Neural crest cell (in vitro differentiated cells): ENCODE data around the gene RFX2. TPM values are rescaled to one million over a fixed set of nuclear protein-coding genes. Genes with fewer than 3 reads are reported as not detected.

Source experiments
- DNase-seq: peaks from one replicate; pipeline ENCODE4 v3.0.0; 2021; ENCODE audit warnings: low read depth, mixed read lengths, low spot score
- H3K27ac Mint-ChIP-seq: one replicate; pipeline ENCODE4 v1.8.0; 2021; ENCODE audit warnings: mild to moderate bottlenecking, mixed read lengths; ENCODE audit not compliant: unreplicated experiment
- H3K27me3 Mint-ChIP-seq: 2 replicates; pipeline ENCODE4 v1.8.0; 2021; ENCODE audit warnings: low read depth, mild to moderate bottlenecking, mixed read lengths
- H3K36me3 Mint-ChIP-seq: 2 replicates; pipeline ENCODE4 v1.8.0; 2021; ENCODE audit warnings: low read depth, mild to moderate bottlenecking, mixed read lengths
- H3K4me1 Mint-ChIP-seq: 2 replicates; pipeline ENCODE4 v1.8.0; 2021; ENCODE audit warnings: mixed read lengths
- H3K4me3 Mint-ChIP-seq: one replicate; pipeline ENCODE4 v1.8.0; 2021; ENCODE audit warnings: mild to moderate bottlenecking, mixed read lengths
- H3K9me3 Mint-ChIP-seq: 2 replicates; pipeline ENCODE4 v1.8.0; 2021; ENCODE audit warnings: mixed read lengths
- CTCF ChIP-seq: fragments of 200-600 bp; sonication (generic); conservative IDR thresholded peaks from 2 replicates; pipeline ENCODE4 v1.5.0; 2021; ENCODE audit warnings: antibody characterized with exemption, mild to moderate bottlenecking
- total RNA-seq: library from RNA; stranded (reverse); gene quantifications from 2 replicates; pipeline ENCODE4 v1.2.1, GENCODE V29; 2021

Gene RFX2
- total RNA-seq, 1 donor from 2014 or later = 17.2 TPM

GRCh38 chr19:6034512-6034911 is 75.8 kb downstream of the RFX2 start:
- no peak overlapping the region for H3K27ac Mint-ChIP-seq
- peaks cover 27% of the 10 kb centered on the region for H3K36me3 Mint-ChIP-seq
- no peak for TF ChIP-seq CTCF
- H3K4me1 Mint-ChIP-seq = peaks cover 4% of the 10 kb centered on the region
- DNase-seq = no peak
- H3K27me3 Mint-ChIP-seq = no peaks in the 10 kb centered on the region
- peaks cover 2% of the 10 kb centered on the region for H3K9me3 Mint-ChIP-seq
- H3K4me3 Mint-ChIP-seq = no peak overlapping the region

- Mint-ChIP-seq H3K27me3 (no peaks in the 10 kb centered on the region), H3K4me1 (peaks cover 4% of the 10 kb centered on the region), H3K4me3 (no peak overlapping the region), H3K9me3 (peaks cover 2% of the 10 kb centered on the region), H3K27ac (no peak overlapping the region), H3K36me3 (peaks cover 25% of the 10 kb centered on the region)
- TF ChIP-seq CTCF = no peak
- DNase-seq = no peak
These were observed 76.5 kb downstream of the RFX2 start for GRCh38 chr19:6033744-6034264.

DNA sequence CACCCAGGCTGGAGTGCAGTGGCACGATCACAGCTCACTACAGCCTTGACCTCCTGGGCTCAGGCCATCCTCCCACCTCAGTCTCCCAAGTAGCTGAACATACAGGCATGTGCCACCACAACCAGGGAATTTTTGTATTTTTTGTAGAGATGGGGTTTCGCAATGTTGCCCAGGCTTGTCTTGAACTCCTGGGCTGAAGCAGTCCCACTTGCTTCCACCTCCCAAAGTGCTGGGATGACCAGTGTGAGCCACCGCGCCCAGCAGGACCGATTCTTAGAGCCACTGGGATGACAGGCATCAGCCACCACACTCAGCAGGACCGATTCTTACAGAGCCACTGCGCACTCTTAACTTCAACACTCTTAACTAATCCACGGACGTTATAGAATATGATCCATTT is 77.5 kb downstream of the RFX2 start:
- H3K27ac Mint-ChIP-seq = no peak overlapping the region
- H3K4me3 Mint-ChIP-seq = no peak overlapping the region
- no peak for TF ChIP-seq CTCF
- no peaks in the 10 kb centered on the region for H3K27me3 Mint-ChIP-seq
- H3K36me3 Mint-ChIP-seq = peaks cover 25% of the 10 kb centered on the region
- peaks cover 4% of the 10 kb centered on the region for H3K4me1 Mint-ChIP-seq
- no peak for DNase-seq
- peaks cover 2% of the 10 kb centered on the region for H3K9me3 Mint-ChIP-seq

GRCh38 chr19:6032381-6032780 is 77.9 kb downstream of the RFX2 start:
- Mint-ChIP-seq H3K4me1 (peaks cover 4% of the 10 kb centered on the region), H3K4me3 (no peak overlapping the region), H3K36me3 (peaks cover 21% of the 10 kb centered on the region), H3K9me3 (no peaks in the 10 kb centered on the region), H3K27ac (no peak overlapping the region), H3K27me3 (no peaks in the 10 kb centered on the region)
- TF ChIP-seq CTCF = no peak
- no peak for DNase-seq

DNA sequence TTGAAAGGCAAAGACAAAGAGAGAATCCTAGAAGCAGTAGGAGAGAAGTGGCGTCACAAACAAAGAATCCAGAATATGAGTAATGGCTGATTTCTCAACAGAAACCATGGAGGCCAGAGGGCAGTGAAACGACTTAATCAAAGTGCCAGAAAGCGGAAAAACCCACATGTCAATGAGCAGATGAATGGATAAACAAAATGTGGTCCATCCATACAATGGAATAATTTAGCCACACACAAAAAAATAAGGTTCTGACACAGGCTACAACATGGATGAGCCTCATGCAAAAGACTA is 80.1 kb downstream of the RFX2 start:
- Mint-ChIP-seq H3K4me1 (peaks cover 2% of the 10 kb centered on the region), H3K9me3 (no peaks in the 10 kb centered on the region), H3K27me3 (no peaks in the 10 kb centered on the region), H3K4me3 (no peak overlapping the region), H3K27ac (no peak overlapping the region), H3K36me3 (peaks cover 19% of the 10 kb centered on the region)
- no peak for TF ChIP-seq CTCF
- no peak for DNase-seq
